ENCODE measurements around the gene STK35.

GRCh38 chr20:2178318-2179232, 76.9 kb downstream of the STK35 start:
- no peak for TF ChIP-seq EZH2 (IDR thresholded peaks at IDR 0.05; ENCODE audit: insufficient read depth, poor library complexity, severe bottlenecking)
- TF ChIP-seq EZH2phosphoT487 (IDR thresholded peaks at IDR 0.05; ENCODE audit: insufficient read depth, low read depth), result no peak
